Measurements from ENCODE around the gene BIRC7.

The BIRC7 gene

DNA sequence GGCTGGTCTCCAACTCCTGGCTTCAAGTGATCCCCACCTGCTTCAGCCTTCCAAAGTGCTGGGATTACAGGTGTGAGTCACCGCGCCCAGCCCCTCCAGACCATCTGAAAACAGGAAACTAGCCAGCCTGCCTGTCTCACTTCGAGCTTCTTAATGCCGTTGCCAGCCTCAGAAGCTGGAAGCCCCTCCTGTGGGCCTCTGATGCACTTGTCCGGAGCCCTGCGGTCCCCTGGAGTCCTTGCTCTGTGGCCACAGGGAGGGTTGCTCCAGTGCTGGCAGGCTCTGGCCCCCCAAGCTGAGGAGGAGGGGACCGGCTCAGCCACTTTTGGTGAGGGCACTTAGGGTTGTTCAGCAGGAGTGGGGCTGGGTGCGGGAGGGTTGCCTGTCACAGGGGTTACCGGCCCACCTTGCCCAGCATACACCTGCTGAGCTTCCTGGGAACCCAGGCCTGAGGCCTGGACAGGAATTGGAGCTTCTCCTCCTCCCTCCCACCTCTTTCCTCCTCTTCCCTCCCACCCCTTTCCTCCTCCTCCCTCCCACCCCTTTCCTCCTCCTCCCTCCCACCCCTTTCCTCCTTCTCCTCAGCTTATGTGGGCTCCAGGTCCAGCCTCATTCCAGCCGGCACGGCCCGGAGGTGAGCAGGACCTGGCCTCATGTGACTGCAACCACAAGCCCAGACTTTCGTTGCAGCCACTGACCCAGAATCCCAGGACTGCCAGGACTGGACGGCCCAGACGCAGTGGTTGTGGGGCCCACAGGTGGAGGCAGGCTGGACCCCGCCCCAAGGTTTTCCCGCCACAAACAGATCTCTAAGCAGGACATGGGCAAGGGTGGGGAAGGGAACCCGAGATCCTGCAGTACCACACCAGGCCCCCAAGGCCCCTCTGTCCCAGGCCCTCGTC lies 9.4 kb upstream of the BIRC7 start:
- no peak for DNase-seq

DNA sequence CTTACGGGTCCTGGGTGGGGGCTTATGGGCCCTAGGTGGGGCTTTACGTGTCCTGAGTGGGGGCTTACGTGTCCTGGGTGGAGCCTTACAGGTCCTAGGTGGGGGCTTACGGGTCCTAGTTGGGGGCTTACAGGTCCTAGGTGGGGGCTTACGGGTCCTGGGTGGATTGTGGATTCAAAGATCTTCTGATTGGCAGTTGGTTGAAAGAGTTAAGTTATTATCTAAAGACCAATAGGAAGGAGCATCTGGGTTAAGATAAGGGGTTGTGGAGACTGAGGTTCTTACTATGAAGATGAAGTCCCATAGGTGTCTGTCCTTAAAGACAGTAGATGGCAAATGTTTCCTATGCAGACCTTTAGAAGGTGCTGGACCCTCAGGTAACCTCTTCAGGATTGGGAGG lies 8.4 kb upstream of the BIRC7 start:
- DNase-seq, result no peak

DNA sequence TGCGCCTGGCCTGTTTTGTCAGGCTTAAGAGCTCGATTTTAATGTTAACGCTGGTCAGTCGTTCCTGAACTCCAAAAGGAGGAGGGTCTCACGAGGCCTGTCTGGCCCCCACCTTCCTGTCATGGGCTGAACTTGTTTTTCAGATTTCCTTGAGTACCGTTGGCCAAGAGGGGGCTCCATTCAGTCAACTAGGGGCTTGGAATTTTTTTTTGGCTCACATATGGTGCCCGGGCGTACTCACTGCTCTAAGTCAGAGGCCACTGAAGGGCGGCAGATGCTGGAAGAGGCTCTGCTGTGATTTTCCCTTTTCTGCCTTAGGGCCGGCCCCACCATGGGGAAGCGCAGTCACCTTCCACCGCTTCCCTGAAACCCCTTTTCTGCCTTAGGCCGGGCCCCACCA lies 6.9 kb upstream of the BIRC7 start:
- DNase-seq, result no peak

GRCh38 chr20:63230800-63231268 lies 4.9 kb upstream of the BIRC7 start:
- no peak for DNase-seq

- no peak for DNase-seq
These were observed 3.3 kb upstream of the BIRC7 start for GRCh38 chr20:63232235-63233060.

- DNase-seq, result no peak
These were observed 2.7 kb upstream of the BIRC7 start for GRCh38 chr20:63233061-63233344.

DNA sequence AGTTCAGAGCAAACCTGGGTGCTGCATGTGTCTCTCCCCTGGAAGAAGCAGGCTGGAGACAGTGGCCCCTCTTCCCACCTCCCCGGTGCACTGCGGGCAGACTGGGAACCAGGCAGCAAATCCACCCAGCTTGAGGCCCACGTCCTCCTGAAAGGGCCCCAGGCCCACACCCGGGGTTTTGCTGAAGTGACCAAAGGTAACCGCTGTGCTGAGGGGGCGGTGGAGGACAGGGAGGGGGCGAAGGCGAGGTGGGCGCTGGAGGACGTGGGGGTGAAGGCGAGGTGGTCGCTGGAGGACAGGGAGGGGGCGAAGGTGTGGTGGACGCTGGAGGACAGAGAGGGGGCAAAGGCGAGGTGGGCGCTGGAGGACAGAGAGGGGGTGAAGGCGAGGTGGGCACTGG lies 1.8 kb upstream of the BIRC7 start:
- no peak for DNase-seq

- DNase-seq, result no peak
These were observed 859 bp upstream of the BIRC7 start for GRCh38 chr20:63234693-63235398.

DNA sequence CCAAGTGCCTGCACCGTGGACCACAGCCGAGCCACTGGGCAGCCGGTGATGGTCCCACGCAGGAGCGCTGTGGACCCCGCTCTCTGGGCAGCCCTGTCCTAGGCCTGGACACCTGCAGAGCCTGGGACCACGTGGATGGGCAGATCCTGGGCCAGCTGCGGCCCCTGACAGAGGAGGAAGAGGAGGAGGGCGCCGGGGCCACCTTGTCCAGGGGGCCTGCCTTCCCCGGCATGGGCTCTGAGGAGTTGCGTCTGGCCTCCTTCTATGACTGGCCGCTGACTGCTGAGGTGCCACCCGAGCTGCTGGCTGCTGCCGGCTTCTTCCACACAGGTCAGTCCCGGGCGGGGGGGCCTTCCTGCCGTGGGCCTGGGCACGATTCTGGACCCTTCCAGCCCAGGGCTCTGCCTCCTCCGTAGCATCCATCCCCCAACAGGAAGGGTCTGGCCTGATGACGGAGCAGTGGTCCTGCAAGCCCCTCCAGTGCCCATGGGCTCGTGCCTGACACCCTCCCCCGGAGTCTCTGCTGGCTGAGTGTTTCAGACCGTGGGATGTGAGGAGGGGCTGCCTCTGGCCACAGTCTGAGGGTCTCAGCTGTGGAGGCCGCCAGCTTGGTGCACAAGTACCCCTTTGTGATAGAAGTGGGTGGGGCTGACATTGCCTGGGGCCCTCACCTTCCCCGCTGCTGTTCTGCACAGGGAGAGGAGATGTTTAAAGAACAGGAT lies 572 bp downstream of the BIRC7 start:
- DNase-seq, result no peak

GRCh38 chr20:63238031-63238430 lies 2.3 kb downstream of the BIRC7 start:
- DNase-seq, result no peak

GRCh38 chr20:63238514-63239125 lies 2.9 kb downstream of the BIRC7 start:
- no peak for DNase-seq

DNA sequence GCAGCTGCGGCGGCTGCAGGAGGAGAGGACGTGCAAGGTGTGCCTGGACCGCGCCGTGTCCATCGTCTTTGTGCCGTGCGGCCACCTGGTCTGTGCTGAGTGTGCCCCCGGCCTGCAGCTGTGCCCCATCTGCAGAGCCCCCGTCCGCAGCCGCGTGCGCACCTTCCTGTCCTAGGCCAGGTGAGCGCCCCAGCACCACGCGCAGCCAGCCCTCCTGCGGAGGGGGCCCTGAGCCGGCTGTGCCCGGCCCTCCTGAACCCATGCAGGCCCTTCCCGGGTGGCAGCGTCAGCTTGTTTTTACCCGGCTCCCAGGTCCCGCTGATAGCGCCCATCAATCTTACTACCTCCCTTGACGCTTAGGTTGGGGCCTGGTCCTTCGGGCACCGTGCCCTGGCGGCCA lies 3.7 kb downstream of the BIRC7 start:
- DNase-seq, result no peak

- DNase-seq, result no peak
These were observed 4.3 kb downstream of the BIRC7 start for GRCh38 chr20:63240004-63240403.

DNA sequence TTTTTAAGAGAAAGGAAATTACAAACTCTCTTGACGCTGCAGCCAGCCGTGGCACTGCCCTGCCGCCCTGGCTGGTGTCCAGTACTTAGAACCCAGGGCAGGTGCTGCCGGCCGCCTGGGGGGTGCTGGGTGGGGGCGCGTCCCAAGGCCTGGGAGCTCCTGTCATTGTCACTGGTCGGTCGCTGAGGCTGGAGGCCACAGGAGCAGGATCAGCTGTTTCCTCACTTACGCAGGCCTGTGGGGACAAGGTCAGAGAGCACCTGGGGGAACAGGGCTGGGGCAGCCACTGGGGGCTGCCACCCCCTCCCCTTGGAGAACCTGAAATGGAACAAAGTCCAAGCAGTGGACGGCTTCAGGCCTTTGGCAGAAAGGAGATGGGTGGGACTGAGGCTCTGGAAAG lies 5.6 kb downstream of the BIRC7 start:
- no peak for DNase-seq

DNA sequence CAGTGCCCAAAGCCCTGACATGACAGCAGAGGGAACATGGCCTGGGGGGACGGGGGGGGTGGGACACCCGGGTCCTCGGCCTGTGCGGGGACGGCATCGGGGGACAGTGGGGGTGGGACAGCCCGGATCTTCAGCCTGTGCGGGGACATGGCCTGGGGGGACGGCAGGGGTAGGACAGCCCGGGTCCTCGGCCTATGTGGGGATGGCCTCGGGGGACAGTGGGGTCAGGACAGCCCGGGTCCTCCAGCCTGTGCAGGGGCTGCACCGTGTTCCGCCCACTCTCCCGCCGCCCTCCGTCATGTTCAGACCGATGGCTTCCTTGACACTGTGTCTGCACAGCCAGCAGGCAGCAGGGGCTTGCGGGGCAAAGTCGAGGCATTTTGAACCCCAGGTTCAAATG lies 7.0 kb downstream of the BIRC7 start:
- DNase-seq, result no peak

DNA sequence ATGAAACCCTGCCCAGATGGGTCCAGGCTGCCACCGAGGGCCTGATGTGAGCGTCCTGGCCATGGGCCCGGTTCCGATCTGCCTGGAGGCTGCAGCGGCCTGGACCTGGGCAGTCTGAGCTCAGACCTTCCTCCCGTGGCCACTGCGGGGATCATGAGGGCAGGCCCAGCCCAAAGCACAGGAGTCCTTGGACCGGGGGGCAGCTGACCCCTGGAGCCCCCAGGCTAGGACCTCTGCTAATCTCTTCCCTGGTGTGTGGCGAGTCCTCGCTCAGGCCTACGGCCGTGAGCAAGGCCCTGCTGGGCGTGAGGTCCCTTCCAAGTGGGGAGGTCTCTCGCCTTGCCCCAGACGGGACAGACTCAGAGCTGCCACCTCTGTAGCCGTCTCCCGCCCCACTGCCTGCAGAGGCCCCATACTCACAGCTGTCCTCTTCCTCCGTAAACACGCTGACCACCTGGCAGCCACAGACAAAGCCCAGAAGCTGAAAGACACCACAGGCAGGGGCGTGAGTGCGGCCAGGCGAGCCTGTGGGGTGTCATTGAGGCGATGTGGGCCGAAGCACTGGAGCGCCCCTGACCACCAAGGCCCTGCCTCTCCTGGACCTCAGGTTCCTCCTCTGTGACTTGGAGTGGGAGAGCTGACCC lies 8.0 kb downstream of the BIRC7 start:
- no peak for DNase-seq

DNA sequence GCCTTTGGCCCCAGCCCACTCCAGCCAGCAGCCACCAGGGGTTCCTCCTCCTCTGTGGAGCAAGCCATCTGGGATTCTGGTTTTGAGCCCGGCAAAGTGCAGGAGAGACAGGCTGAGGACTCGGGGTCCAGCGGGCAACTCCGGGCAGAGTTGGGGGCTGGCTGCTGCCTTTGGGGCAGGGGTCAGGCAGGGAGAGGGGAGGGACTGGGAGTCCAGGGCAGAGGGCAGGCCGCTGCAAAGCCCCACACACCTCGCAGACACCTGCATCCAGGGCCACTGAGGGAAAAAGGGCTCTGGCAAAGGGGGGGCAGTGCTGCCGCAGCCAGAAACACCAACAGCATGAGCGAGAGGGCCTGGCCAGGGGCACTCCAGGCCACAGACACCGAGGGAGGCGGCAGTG lies 8.8 kb downstream of the BIRC7 start:
- no peak for DNase-seq

DNA sequence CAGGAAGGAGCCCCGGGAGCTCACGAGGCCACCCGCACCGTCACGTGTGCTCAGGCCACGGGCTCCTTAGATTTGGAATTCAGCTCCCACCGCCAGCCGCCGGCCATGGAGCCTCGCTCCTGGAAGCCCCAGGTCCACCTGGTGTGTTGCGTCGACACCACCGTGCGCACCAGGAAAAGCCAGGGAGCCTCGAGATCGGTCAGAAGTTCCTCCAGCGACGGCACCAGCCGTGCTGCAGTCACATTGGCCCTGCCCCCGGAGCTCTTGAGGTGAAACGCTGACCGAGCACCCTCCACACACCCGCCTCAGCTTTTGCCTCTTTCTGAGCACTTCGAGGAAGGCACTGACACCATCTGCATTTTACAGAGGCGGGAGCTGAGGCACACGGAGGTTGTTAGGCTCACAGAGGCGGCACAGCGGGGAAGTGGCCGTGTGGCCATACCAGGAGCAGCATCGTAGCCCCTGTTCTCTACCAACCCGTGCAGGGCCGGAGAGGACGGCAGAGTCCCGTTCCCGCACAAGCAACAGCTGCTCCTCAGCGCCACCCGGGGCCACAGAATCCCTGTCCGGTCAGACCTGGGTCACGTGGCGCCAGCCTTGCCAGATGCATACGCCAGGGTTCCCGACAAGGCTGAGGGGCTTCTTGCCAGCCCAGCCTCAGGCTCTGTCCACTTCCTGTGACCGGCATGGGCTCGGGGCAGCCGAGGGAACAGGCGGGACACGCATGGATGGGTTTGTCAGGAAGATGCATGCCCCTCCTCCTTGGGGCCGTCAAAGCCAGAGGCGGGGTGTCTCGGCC lies 11.0 kb downstream of the BIRC7 start:
- DNase-seq, result no peak

GRCh38 chr20:63247671-63248228 lies 12.0 kb downstream of the BIRC7 start:
- no peak for DNase-seq

GRCh38 chr20:63248835-63249591 lies 13.3 kb downstream of the BIRC7 start:
- DNase-seq, result no peak
